BE2C (cell line): ENCODE data around the gene C2orf69.

ENCODE experiments used
- DNase-seq: peaks from one replicate; pipeline ENCODE4 v3.0.0-alpha.2; 2020
- H3K27me3 ChIP-seq: fragments of 250-450 bp; sonication (Bioruptor Pico); 2 replicates; pipeline ENCODE4 v1.5.1; 2020; ENCODE audit warnings: mild to moderate bottlenecking
- H3K36me3 ChIP-seq: fragments of 250-450 bp; sonication (Bioruptor Pico); 2 replicates; pipeline ENCODE4 v1.5.1; 2020; ENCODE audit warnings: mild to moderate bottlenecking
- H3K4me1 ChIP-seq: fragments of 250-450 bp; sonication (Bioruptor Pico); 2 replicates; pipeline ENCODE4 v1.5.1; 2020
- H3K4me3 ChIP-seq: 2 replicates; pipeline ENCODE4 v1.5.1; 2011; ENCODE audit warnings: low read depth, low read length
- H3K9me3 ChIP-seq: fragments of 250-450 bp; sonication (Bioruptor Pico); 2 replicates; pipeline ENCODE4 v1.5.1; 2020
- TF ChIP-seq, protein P1 (sequence below): IDR thresholded peaks from 2 replicates; pipeline ENCODE4 v1.5.1; 2012; ENCODE audit warnings: mild to moderate bottlenecking, low read depth, low read length

The C2orf69 gene

DNA sequence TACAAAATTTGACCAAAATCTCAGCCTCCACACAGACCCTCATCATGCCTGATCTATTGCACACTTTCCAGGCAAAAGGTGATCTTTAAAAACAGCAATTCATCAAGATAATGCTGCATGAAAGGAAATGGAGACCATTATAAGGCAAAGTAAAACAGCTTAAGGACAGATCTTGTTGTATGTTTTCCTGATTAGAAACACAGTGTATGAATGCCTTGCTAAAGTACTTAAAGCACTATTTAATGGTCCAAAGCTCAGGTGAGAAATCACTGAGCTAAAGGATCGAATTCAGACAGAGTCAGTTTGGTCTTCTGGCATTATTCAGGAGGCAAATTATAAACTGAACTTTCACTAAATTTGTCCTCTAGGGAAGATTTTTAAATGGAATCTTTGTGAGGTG lies 41.4 kb upstream of the C2orf69 start:
- TF ChIP-seq, protein P1, sequence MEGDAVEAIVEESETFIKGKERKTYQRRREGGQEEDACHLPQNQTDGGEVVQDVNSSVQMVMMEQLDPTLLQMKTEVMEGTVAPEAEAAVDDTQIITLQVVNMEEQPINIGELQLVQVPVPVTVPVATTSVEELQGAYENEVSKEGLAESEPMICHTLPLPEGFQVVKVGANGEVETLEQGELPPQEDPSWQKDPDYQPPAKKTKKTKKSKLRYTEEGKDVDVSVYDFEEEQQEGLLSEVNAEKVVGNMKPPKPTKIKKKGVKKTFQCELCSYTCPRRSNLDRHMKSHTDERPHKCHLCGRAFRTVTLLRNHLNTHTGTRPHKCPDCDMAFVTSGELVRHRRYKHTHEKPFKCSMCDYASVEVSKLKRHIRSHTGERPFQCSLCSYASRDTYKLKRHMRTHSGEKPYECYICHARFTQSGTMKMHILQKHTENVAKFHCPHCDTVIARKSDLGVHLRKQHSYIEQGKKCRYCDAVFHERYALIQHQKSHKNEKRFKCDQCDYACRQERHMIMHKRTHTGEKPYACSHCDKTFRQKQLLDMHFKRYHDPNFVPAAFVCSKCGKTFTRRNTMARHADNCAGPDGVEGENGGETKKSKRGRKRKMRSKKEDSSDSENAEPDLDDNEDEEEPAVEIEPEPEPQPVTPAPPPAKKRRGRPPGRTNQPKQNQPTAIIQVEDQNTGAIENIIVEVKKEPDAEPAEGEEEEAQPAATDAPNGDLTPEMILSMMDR, result no peak
- Histone ChIP-seq H3K36me3 (no peaks in the 10 kb centered on the region), H3K4me1 (no peaks in the 10 kb centered on the region), H3K27me3 (peaks cover 5% of the 10 kb centered on the region; the same call in 1 of the 2 replicates), H3K9me3 (peaks cover 7% of the 10 kb centered on the region; the same call in 1 of the 2 replicates), H3K4me3 (no peak overlapping the region)
- DNase-seq, result no peak

DNA sequence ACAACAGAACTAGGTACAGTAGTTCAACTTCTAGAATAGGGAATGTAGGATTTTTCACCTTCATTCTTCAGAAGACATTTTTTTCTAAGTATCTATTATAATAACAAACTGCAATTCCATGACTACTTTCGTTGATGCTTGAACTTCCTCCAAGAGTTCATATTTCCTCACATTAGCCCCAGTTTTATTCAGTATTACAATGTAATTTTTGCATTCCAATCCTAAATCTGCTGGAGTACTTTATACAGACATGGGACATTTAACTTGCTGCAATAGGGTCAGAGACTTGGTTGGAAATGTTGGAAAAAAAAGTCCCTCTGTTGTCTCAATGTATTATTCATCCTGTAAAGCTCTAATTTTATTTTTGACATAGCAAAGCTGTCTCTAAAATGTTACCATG lies 40.5 kb upstream of the C2orf69 start:
- DNase-seq, result no peak
- Histone ChIP-seq H3K9me3 (peaks cover 7% of the 10 kb centered on the region; the same call in 1 of the 2 replicates), H3K4me3 (no peak overlapping the region), H3K27me3 (peaks cover 4% of the 10 kb centered on the region; the same call in 1 of the 2 replicates), H3K4me1 (no peaks in the 10 kb centered on the region), H3K36me3 (no peaks in the 10 kb centered on the region)
- TF ChIP-seq, protein P1, result no peak

DNA sequence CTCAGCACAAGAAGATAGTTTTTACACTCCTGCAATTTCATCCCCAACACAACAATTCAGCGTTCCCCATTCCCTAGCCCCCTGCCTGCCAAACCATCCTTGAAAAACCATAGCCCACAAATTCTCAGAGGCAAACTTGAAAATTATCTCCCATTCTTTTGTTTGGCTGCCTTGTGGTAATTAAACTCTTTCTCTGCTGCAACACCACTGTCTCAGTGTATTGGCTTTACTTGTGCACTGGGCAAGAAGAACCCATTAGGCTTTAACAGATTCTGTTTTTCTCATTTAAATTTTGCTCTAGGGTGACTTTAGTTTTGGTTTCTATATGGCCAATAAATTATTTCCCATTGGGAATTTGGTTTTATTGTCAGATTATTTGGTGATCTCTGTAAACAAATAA lies 36.9 kb upstream of the C2orf69 start:
- no peak for DNase-seq
- H3K9me3 ChIP-seq, result peaks cover 7% of the 10 kb centered on the region; the same call in 1 of the 2 replicates
- H3K4me3 ChIP-seq, result no peak overlapping the region
- TF ChIP-seq, protein P1, result no peak
- H3K36me3 ChIP-seq, result no peaks in the 10 kb centered on the region
- no peaks in the 10 kb centered on the region for H3K27me3 ChIP-seq
- no peaks in the 10 kb centered on the region for H3K4me1 ChIP-seq

DNA sequence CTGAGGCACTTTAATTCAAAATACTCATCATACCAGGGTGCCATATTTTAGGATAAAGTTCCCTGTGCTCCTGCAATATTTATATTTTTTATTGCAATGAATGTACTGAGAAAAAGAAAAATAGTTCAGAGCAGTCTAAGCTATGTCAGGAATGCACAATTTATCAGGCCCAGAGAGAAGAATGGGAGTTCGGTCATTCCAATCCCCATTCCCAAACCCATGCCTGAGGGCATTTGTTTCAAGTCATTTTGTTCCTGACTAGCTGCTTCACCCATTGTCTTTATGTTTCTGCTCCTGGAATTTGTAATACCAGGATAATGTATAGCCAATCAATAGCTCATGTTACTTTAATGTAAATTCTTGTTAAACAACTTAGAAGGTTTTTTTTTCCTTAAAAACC lies 35.7 kb upstream of the C2orf69 start:
- TF ChIP-seq, protein P1, result no peak
- H3K4me3 ChIP-seq, result no peak overlapping the region
- no peak for DNase-seq

DNA sequence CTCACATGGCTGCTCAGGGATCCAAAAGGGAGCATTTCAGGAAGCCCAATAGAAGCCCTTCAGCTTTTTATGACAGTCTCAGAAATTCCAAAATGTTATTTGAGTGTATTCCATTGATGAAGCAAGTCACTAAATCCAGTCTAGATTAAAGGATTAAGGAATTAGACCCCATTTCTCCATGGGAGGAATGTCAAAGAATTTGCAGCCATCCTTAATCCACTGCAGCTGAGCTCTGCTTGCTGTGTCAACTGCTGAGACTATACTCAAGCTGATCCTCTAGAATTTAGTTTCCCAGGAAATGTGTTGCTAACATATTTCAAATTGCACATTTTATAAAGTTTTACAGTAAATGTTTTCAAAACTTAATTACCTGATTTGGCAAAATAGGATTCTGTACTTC lies 28.4 kb upstream of the C2orf69 start:
- no peak overlapping the region for H3K4me3 ChIP-seq
- no peaks in the 10 kb centered on the region for H3K4me1 ChIP-seq
- H3K27me3 ChIP-seq, result peaks cover 4% of the 10 kb centered on the region
- TF ChIP-seq, protein P1, result no peak
- H3K9me3 ChIP-seq, result no peaks in the 10 kb centered on the region
- H3K36me3 ChIP-seq, result no peaks in the 10 kb centered on the region
- no peak for DNase-seq

More for the DNA sequence above, 35.7 kb upstream of the C2orf69 start:
- no peaks in the 10 kb centered on the region for H3K4me1 ChIP-seq
- H3K27me3 ChIP-seq, result no peaks in the 10 kb centered on the region
- H3K9me3 ChIP-seq, result peaks cover 7% of the 10 kb centered on the region; the same call in 1 of the 2 replicates
- H3K36me3 ChIP-seq, result no peaks in the 10 kb centered on the region

DNA sequence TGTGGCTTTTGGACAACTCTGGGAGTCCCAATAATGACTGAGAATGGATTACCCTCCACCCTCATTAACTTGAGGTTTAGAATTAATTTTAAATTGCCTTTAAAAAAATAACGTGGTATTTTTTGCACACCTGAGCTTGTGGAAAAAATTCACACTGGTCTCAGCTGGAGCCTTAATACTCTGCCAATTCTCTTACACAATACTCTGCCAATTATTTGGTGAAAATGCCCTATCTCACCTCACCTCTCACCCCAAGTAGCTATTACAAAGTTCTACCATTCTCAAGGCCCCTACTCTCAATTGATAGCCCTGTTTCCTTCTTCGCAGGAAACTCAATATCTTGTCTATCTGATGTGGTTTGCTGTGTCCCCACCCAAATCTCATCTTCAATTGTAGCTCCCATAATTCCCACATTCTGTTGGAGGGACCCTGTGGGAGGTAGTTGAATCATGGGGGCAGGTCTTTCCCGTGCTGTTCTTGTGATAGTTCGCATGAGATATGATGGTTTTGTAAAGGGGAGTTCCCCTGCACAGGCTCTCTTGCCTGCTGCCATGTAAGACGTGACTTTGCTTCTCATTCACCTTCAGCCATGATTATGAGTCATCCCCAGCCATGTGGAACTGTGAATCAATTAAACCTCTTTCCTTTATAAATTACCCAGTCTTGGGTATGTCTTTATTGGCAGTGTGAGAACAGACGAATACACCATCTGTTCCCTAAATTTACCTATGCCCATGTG lies 27.4 kb upstream of the C2orf69 start:
- TF ChIP-seq, protein P1, result no peak
- H3K4me3 ChIP-seq, result no peak overlapping the region

More for the DNA sequence above, 27.4 kb upstream of the C2orf69 start:
- Histone ChIP-seq H3K9me3 (no peaks in the 10 kb centered on the region), H3K4me1 (no peaks in the 10 kb centered on the region), H3K27me3 (peaks cover 6% of the 10 kb centered on the region), H3K36me3 (no peaks in the 10 kb centered on the region)
- no peak for DNase-seq
